Hepatocyte (in vitro differentiated cells): ENCODE results near the gene TPK1. TPM values are rescaled to one million over a fixed set of nuclear protein-coding genes. Genes with fewer than 3 reads are reported as not detected.

ENCODE experiments used
- DNase-seq: peaks from one replicate; pipeline ENCODE4 v3.0.0-alpha.2; 2016; ENCODE audit warnings: low spot score
- H2AFZ ChIP-seq: fragments of 200-600 bp; sonication (generic); 2 replicates; pipeline ENCODE4 v1.6.0; 2016; ENCODE audit warnings: antibody characterized with exemption, mild to moderate bottlenecking
- H3K27ac ChIP-seq: fragments of 200-600 bp; sonication (generic); 2 replicates; pipeline ENCODE4 v1.5.1; 2016; ENCODE audit warnings: mild to moderate bottlenecking
- H3K27me3 ChIP-seq: fragments of 200-600 bp; sonication (generic); 2 replicates; pipeline ENCODE4 v1.6.1; 2016
- H3K36me3 ChIP-seq: fragments of 200-600 bp; sonication (generic); replicated peaks from 2 replicates; pipeline ENCODE4 v1.5.1; 2016; ENCODE audit warnings: low read depth; ENCODE audit not compliant: insufficient read depth
- H3K4me1 ChIP-seq: fragments of 200-600 bp; sonication (generic); 2 replicates; pipeline ENCODE4 v1.5.1; 2016; ENCODE audit warnings: mild to moderate bottlenecking, moderate library complexity; ENCODE audit not compliant: insufficient read depth
- H3K4me2 ChIP-seq: fragments of 200-600 bp; sonication (generic); 2 replicates; pipeline ENCODE4 v1.6.0; 2016
- H3K4me3 ChIP-seq: fragments of 200-600 bp; sonication (generic); 2 replicates; pipeline ENCODE4 v1.5.1; 2016; ENCODE audit warnings: mild to moderate bottlenecking
- H3K79me2 ChIP-seq: fragments of 200-600 bp; sonication (generic); 2 replicates; pipeline ENCODE4 v1.6.0; 2017; ENCODE audit warnings: mild to moderate bottlenecking
- H3K9me2 ChIP-seq: fragments of 200-600 bp; sonication (generic); replicated peaks from 2 replicates; pipeline ENCODE4 v1.6.0; 2017; ENCODE audit warnings: mild to moderate bottlenecking; ENCODE audit not compliant: insufficient read depth
- H3K9me3 ChIP-seq: fragments of 200-600 bp; sonication (generic); 2 replicates; pipeline ENCODE4 v1.5.1; 2016; ENCODE audit warnings: low read depth, mild to moderate bottlenecking
- H4K20me1 ChIP-seq: fragments of 200-600 bp; sonication (generic); 2 replicates; pipeline ENCODE4 v1.6.0; 2016; ENCODE audit warnings: mild to moderate bottlenecking; ENCODE audit not compliant: insufficient read depth, poor library complexity, severe bottlenecking
- EZH2 ChIP-seq: fragments of 200-600 bp; sonication (generic); IDR thresholded peaks from 2 replicates; pipeline ENCODE4 v1.6.1; 2016; ENCODE audit warnings: antibody characterized with exemption, mild to moderate bottlenecking, borderline replicate concordance
- EZH2phosphoT487 ChIP-seq: fragments of 200-600 bp; sonication (generic); IDR thresholded peaks from one replicate; pipeline ENCODE4 v1.6.1; 2018; ENCODE audit warnings: antibody characterized with exemption, mild to moderate bottlenecking, low read depth, moderate library complexity; ENCODE audit not compliant: unreplicated experiment, severe bottlenecking
- WGBS: methylation state at CpG from one replicate; pipeline ENCODE4 v1.1.6; 2016; ENCODE audit warnings: low lambda C conversion rate; ENCODE audit errors: missing lambda C conversion rate; 5-methylcytosine and 5-hydroxymethylcytosine counted together
- polyA plus RNA-seq: library from polyadenylated mRNA; unstranded; fragments of >200 nt; fragmentation: Nextera tagmentation; extraction: Ambion mirVana; gene quantifications from 2 replicates; pipeline ENCODE4 v1.2.1, GENCODE V29; 2016
- total RNA-seq: library from RNA; depleted of rRNA; stranded (reverse); fragments of >200 nt; gene quantifications from 2 replicates; pipeline ENCODE4 v1.2.3, GENCODE V29; 2014
- TF ChIP-seq, protein P1 (sequence below): fragments of 200-600 bp; sonication (generic); IDR thresholded peaks from 2 replicates; pipeline ENCODE4 v1.5.1; 2016; ENCODE audit warnings: antibody characterized with exemption, mild to moderate bottlenecking; ENCODE audit not compliant: poor library complexity

TPK1 gene
- total and polyA plus RNA-seq, 2 experiments from 2014 or later = 8.7 to 9.7 TPM

DNA sequence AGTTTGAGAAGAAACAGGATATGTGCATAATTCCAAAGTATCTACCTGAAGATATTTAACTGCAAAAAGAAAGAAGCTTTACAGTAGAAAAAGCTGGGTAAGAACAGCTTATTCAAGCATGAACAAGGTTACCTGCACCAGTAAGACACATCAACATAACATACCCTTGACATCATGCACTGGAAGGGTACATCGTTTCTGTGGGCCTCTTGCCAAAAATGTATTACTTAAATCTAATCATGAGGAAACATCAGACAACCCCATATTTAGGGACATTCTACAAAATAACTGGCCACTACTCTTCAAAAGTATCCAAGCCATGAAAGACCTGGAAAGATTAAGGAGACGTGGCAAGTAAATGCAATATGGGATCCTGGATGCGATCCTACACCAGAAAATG lies 18.9 kb downstream of the TPK1 start:
- no peak overlapping the region for H2AFZ ChIP-seq
- H3K36me3 ChIP-seq = no peaks in the 10 kb centered on the region
- H3K79me2 ChIP-seq = no peaks in the 10 kb centered on the region
- H3K4me3 ChIP-seq = no peak overlapping the region
- H4K20me1 ChIP-seq = no peaks in the 10 kb centered on the region
- no peaks in the 10 kb centered on the region for H3K9me2 ChIP-seq
- H3K4me1 ChIP-seq = peaks cover 3% of the 10 kb centered on the region
- no peak overlapping the region for H3K4me2 ChIP-seq
- H3K27me3 ChIP-seq = no peaks in the 10 kb centered on the region
- TF ChIP-seq, protein P1, sequence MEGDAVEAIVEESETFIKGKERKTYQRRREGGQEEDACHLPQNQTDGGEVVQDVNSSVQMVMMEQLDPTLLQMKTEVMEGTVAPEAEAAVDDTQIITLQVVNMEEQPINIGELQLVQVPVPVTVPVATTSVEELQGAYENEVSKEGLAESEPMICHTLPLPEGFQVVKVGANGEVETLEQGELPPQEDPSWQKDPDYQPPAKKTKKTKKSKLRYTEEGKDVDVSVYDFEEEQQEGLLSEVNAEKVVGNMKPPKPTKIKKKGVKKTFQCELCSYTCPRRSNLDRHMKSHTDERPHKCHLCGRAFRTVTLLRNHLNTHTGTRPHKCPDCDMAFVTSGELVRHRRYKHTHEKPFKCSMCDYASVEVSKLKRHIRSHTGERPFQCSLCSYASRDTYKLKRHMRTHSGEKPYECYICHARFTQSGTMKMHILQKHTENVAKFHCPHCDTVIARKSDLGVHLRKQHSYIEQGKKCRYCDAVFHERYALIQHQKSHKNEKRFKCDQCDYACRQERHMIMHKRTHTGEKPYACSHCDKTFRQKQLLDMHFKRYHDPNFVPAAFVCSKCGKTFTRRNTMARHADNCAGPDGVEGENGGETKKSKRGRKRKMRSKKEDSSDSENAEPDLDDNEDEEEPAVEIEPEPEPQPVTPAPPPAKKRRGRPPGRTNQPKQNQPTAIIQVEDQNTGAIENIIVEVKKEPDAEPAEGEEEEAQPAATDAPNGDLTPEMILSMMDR = no peak
- TF ChIP-seq EZH2phosphoT487 = no peak
- TF ChIP-seq EZH2 = no peak
- 88% methylated on average over 3 of the region's 3 CpGs for WGBS
- no peak for DNase-seq
- no peaks in the 10 kb centered on the region for H3K9me3 ChIP-seq
- no peak overlapping the region for H3K27ac ChIP-seq

DNA sequence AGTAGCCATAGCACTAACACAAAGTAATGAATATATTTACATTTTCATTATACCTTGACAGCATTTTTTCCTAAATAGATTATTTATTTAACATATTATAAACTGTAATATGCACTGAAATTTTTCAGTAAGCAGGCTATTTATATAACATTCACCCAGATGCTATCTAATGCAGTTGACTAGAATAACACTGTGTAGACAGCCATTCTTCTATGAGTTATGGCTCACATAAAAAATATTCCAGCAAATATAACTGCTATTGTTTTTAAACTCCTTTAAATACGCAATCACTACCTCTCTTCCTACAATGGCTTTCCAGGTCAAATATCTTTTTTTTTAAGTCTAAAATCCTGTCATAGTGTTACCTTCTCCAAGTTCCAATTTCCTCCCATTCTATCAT lies 21.6 kb downstream of the TPK1 start:
- H2AFZ ChIP-seq = no peak overlapping the region
- H3K27ac ChIP-seq = no peak overlapping the region
- no peak for TF ChIP-seq EZH2phosphoT487
- TF ChIP-seq EZH2 = no peak
- TF ChIP-seq, protein P1 = no peak
- no peak overlapping the region for H3K4me3 ChIP-seq
- no peaks in the 10 kb centered on the region for H3K36me3 ChIP-seq
- DNase-seq = no peak
- H3K27me3 ChIP-seq = no peaks in the 10 kb centered on the region
- H3K4me1 ChIP-seq = no peaks in the 10 kb centered on the region
- H3K79me2 ChIP-seq = no peaks in the 10 kb centered on the region
- no peaks in the 10 kb centered on the region for H3K9me3 ChIP-seq
- H3K9me2 ChIP-seq = no peaks in the 10 kb centered on the region
- no peaks in the 10 kb centered on the region for H4K20me1 ChIP-seq
- H3K4me2 ChIP-seq = no peak overlapping the region
- WGBS = 89% methylated on average over 1 of the region's 1 CpG

DNA sequence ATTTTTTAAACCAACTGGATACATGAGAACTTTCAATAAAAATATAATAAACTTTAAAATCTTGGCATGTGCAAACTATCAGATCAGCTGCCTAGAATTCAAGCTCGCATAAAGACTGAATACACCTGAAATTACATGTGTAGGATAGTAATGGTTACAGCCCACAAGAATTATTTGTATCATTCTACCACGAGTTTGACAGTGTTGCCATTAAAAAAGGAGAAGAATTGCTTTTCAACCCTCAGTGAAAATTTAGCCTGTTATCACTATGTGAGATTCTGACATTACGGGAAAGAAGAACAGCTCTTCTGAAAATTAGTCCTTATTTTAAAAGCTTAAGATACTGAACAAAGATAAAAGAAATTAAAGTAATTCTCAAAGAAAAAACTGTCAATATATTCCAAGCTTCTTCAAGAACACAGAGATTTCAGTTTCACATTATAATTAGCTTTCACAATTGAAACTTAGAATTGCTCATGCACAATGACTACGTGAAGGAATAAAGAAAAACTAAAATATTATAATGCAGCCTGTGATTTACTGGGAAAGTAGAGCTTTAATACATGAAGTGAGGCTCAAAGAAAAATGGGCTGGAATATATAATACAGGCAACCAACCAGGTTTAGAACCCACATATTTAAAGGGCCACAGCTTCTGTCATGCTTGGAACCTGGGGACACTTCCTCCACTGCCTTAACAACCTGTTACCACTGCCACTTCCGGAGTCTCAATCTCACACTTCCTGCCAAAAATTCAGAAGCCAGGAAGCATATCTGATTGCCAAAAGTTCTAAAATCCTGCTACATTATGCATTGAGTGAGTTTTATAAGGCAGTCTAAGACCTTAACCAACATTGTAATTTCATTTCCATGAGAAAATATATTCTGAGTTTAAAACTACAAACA lies 23.2 kb downstream of the TPK1 start:
- no peak for DNase-seq
- Histone ChIP-seq H3K36me3 (no peaks in the 10 kb centered on the region), H3K9me2 (no peaks in the 10 kb centered on the region), H3K4me2 (no peak overlapping the region), H3K4me1 (no peaks in the 10 kb centered on the region), H3K27me3 (no peaks in the 10 kb centered on the region), H3K79me2 (no peaks in the 10 kb centered on the region), H4K20me1 (no peaks in the 10 kb centered on the region), H3K4me3 (no peak overlapping the region), H3K27ac (no peak overlapping the region), H3K9me3 (no peaks in the 10 kb centered on the region), H2AFZ (no peak overlapping the region)
- TF ChIP-seq EZH2 (no peak), EZH2phosphoT487 (no peak)
- TF ChIP-seq, protein P1 = no peak
- 90% methylated on average over 5 of the region's 5 CpGs for WGBS
